Parathyroid adenoma (tissue), 2 donors: ENCODE measurements around the gene YWHAE.
A peak's percentile ranks its signal among the peaks of the same experiment; 100 is the strongest.

Experiments used
- H2AFZ ChIP-seq: fragments of 300-600 bp; sonication (generic); one replicate; pipeline ENCODE4 v1.7.0; 2017; ENCODE audit warnings: antibody characterized with exemption, mild to moderate bottlenecking
- H3K27ac ChIP-seq: fragments of 300-600 bp; sonication (generic); one replicate; pipeline ENCODE4 v1.7.0; 2017
- H3K27me3 ChIP-seq: fragments of 300-600 bp; sonication (generic); one replicate; pipeline ENCODE4 v1.7.0; 2017; ENCODE audit warnings: low read length; ENCODE audit not compliant: control insufficient read depth, insufficient read depth
- H3K36me3 ChIP-seq: fragments of 300-600 bp; sonication (generic); one replicate; pipeline ENCODE4 v1.7.0; 2017; ENCODE audit warnings: low read length; ENCODE audit not compliant: control insufficient read depth, insufficient read depth
- H3K4me1 ChIP-seq: fragments of 300-600 bp; sonication (generic); one replicate; pipeline ENCODE4 v1.7.0; 2017; ENCODE audit warnings: control low read depth
- H3K4me2 ChIP-seq: fragments of 300-600 bp; sonication (generic); one replicate; pipeline ENCODE4 v1.7.0; 2017; ENCODE audit warnings: low read length
- H3K4me3 ChIP-seq: fragments of 300-600 bp; sonication (generic); one replicate; pipeline ENCODE4 v1.7.0; 2017; ENCODE audit warnings: low read depth, low read length
- H3K79me2 ChIP-seq: fragments of 300-600 bp; sonication (generic); one replicate; pipeline ENCODE4 v1.7.0; 2017; ENCODE audit warnings: control low read depth
- H3K9ac ChIP-seq: fragments of 300-600 bp; sonication (generic); one replicate; pipeline ENCODE4 v1.7.0; 2017; ENCODE audit warnings: mild to moderate bottlenecking
- H3K9me3 ChIP-seq: fragments of 300-600 bp; sonication (generic); one replicate; pipeline ENCODE4 v1.7.0; 2017; ENCODE audit warnings: low read length; ENCODE audit not compliant: control insufficient read depth
- TF ChIP-seq, protein P1 (sequence below): fragments of 300-600 bp; sonication (generic); IDR thresholded peaks from one replicate; pipeline ENCODE4 v1.7.0; 2017; ENCODE audit warnings: antibody characterized with exemption, mild to moderate bottlenecking
- donor health status: primary hyperparathyroidism.

YWHAE gene

DNA sequence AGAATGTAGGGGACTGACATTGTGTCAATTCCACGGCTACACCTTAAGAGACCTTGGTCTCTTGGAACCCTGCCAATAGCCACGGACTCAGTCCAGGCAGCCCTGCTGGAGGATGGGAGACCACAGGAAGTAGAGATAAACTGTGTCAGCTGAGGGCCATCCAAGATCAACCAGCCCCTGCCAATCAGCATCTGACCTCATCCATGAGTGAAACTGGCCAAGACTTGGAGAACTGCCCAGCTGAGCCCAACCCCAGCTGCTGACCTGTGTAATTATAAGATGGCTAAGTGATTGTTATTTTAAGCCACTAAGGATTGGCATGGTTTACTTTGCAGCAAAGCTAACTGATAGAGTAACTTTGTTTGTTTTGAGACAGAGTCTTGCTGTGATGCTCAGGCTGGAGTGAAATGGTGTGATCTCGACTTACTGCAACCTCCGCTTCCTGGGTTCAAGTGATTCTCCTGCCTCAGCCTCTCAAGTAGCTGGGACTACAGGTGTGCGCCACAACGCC, 13.3 kb upstream of the YWHAE start:
- H2AFZ ChIP-seq: no peak overlapping the region
- no peak overlapping the region for H3K4me3 ChIP-seq
- H3K9me3 ChIP-seq: no peaks in the 10 kb centered on the region
- no peaks in the 10 kb centered on the region for H3K27me3 ChIP-seq
- no peak overlapping the region for H3K27ac ChIP-seq
- H3K4me2 ChIP-seq: no peak overlapping the region
- TF ChIP-seq, protein P1, sequence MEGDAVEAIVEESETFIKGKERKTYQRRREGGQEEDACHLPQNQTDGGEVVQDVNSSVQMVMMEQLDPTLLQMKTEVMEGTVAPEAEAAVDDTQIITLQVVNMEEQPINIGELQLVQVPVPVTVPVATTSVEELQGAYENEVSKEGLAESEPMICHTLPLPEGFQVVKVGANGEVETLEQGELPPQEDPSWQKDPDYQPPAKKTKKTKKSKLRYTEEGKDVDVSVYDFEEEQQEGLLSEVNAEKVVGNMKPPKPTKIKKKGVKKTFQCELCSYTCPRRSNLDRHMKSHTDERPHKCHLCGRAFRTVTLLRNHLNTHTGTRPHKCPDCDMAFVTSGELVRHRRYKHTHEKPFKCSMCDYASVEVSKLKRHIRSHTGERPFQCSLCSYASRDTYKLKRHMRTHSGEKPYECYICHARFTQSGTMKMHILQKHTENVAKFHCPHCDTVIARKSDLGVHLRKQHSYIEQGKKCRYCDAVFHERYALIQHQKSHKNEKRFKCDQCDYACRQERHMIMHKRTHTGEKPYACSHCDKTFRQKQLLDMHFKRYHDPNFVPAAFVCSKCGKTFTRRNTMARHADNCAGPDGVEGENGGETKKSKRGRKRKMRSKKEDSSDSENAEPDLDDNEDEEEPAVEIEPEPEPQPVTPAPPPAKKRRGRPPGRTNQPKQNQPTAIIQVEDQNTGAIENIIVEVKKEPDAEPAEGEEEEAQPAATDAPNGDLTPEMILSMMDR: no peak
- H3K36me3 ChIP-seq: no peaks in the 10 kb centered on the region
- H3K4me1 ChIP-seq: peaks cover 3% of the 10 kb centered on the region
- H3K79me2 ChIP-seq: no peaks in the 10 kb centered on the region
- no peak overlapping the region for H3K9ac ChIP-seq

DNA sequence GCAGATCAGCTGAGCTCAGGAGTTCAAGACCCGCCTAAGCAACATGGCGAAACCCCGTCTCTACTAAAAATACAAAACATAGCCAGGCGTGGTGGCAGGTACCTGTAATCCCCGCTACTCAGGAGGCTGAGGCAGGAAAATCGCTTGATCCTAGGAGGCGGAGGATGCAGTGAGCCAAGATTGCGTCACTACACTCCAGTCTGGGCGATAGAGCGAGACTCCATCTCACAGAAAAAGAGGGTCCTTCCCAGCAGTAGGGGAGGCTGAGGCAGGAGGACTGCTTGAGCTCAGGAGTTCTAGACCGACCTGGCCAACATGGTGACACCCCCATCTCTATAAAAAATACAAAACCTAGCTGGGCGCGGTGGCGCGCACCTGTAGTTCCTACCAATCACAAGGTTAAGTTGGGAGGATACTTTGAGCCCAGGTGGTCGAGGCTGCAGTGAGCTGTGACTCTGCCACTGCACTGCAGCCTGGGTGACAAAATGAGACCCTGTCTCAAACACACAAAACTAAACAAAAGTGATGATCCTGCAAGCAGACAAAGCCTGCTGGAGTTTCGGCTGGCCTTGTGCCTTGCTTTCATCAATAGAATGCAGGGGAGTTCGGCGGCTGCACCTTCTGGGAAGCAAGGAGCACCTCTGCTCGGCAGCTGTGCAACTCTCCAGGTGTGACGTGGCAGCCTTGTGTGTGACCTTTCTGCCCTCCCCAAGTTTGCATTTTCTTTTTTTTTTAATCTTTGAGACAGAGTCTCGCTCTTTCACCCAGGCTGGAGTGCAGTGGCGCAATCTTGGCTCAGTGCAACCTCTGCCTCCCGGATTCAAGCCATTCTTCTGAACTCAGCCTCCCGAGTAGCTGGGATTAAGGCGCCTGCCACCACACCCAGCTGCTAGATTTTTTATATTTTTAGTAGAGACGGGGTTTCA, 12.4 kb upstream of the YWHAE start:
- TF ChIP-seq, protein P1: no peak
- H3K36me3 ChIP-seq: no peaks in the 10 kb centered on the region

DNA sequence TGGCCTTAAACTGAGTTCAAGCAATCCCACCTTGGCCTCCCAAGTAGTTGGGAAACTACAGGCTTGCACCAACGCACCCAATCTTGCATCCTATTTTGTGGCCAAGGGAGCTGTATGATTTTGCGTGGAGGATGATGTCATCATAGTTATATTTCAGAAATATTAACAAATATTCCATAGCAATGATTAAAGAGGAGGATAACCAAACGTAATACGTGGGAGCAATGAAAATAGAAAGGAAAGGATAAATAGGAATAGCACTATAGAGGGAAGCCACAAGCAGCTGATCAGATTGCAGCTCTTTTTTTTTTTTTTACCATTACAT, 2.2 kb upstream of the YWHAE start:
- H3K4me3 ChIP-seq: no peak overlapping the region
- no peaks in the 10 kb centered on the region for H3K27me3 ChIP-seq
- no peak overlapping the region for H2AFZ ChIP-seq
- no peaks in the 10 kb centered on the region for H3K9me3 ChIP-seq
- no peak overlapping the region for H3K27ac ChIP-seq
- no peak overlapping the region for H3K9ac ChIP-seq
- H3K79me2 ChIP-seq: peaks cover 21% of the 10 kb centered on the region
- peaks cover 6% of the 10 kb centered on the region for H3K4me1 ChIP-seq
- TF ChIP-seq, protein P1: no peak
- H3K4me2 ChIP-seq: no peak overlapping the region
- no peaks in the 10 kb centered on the region for H3K36me3 ChIP-seq

More for the DNA sequence above, 12.4 kb upstream of the YWHAE start:
- Histone ChIP-seq H3K4me1 (peaks cover 3% of the 10 kb centered on the region), H3K79me2 (no peaks in the 10 kb centered on the region), H3K27me3 (no peaks in the 10 kb centered on the region), H3K4me3 (no peak overlapping the region), H3K4me2 (no peak overlapping the region), H3K9ac (no peak overlapping the region), H3K27ac (no peak overlapping the region), H3K9me3 (no peaks in the 10 kb centered on the region), H2AFZ (no peak overlapping the region)

DNA sequence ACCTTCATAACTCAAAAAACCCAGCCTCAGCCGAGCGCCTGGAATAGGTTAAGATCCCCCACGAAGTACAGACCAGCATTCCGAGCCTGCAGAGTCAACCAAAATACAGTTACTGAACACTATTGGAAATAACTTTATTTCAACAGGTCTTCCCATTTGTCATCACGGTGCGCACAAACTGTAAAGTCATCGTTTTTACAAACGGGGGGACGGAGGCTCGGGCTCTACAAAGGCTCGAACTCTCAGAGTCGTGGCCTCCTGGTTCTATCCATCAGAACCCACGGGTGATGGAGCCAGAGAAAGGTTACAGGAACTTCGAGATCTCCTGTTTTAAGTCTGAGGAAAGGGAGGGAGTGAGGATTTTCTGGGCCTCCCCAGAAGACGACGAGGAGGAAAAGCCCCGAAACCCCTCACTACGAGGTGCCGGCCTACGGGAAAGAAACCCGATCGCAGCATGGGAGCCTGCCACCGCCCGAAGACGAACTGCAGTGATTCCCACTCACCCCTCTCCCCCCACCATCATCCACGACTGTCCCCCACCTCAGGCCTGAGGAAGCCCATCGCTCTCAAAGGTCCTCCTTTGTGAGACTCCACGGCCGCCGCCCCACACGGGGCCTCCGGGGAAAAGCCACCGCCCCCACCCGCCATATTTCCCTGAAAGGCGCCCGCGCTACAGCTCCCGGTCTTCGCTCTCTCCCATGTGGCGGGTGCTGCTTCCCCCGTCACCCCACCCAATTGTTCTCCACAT, 917 bp downstream of the YWHAE start:
- Histone ChIP-seq H3K4me1 (peaks cover 10% of the 10 kb centered on the region), H3K27me3 (no peaks in the 10 kb centered on the region), H3K79me2 (peaks cover 52% of the 10 kb centered on the region), H3K9me3 (no peaks in the 10 kb centered on the region), H3K36me3 (no peaks in the 10 kb centered on the region), H2AFZ (peak overlapping the region; percentile 80), H3K9ac (peak overlapping the region; percentile 42), H3K4me2 (peak overlapping the region; percentile 72), H3K4me3 (peak overlapping the region; percentile 79), H3K27ac (peak overlapping the region; percentile 94)
- TF ChIP-seq, protein P1: no peak
